NCI-H446 (cell line): Measurements from ENCODE around the gene TLX1.

Source experiments
- DNase-seq, 2 experiments: peaks; one replicate each; lab custom pipeline; 2025; lab: John Stamatoyannopoulos, UW

The TLX1 gene

GRCh38 chr10:101130984-101131961 lies at the start of gene TLX1:
TSS of gene TLX1 (plus strand) at chr10:101131300. CDS start at chr10:101131542, 242 bp downstream.
- DNase-seq = no peak

- DNase-seq = no peak
Measured at GRCh38 chr10:101085846-101086245, 45.3 kb upstream of the TLX1 start.

GRCh38 chr10:101087376-101087775 lies 43.7 kb upstream of the TLX1 start:
- no peak for DNase-seq

- no peak for DNase-seq
Measured at GRCh38 chr10:101087965-101088364, 43.1 kb upstream of the TLX1 start.

GRCh38 chr10:101089520-101090299 lies 41.4 kb upstream of the TLX1 start:
- no peak for DNase-seq

- DNase-seq = no peak
Measured at GRCh38 chr10:101090597-101090996, 40.5 kb upstream of the TLX1 start.

GRCh38 chr10:101091546-101092290 lies 39.4 kb upstream of the TLX1 start:
- DNase-seq = peak in 1 of 2 experiments; percentile 15

GRCh38 chr10:101092881-101093354 lies 38.2 kb upstream of the TLX1 start:
- no peak for DNase-seq

GRCh38 chr10:101094121-101094879 lies 36.8 kb upstream of the TLX1 start:
- DNase-seq = no peak

GRCh38 chr10:101095004-101095403 lies 36.1 kb upstream of the TLX1 start:
- DNase-seq = no peak

- peak in 1 of 2 experiments; percentile 54 for DNase-seq
Measured at GRCh38 chr10:101095550-101096213, 35.4 kb upstream of the TLX1 start.

GRCh38 chr10:101096378-101096777 lies 34.7 kb upstream of the TLX1 start:
- no peak for DNase-seq

- no peak for DNase-seq
Measured at GRCh38 chr10:101097881-101098280, 33.2 kb upstream of the TLX1 start.

- DNase-seq = no peak
Measured at GRCh38 chr10:101099901-101100300, 31.2 kb upstream of the TLX1 start.

- DNase-seq = no peak
Measured at GRCh38 chr10:101101372-101101881, 29.7 kb upstream of the TLX1 start.

- no peak for DNase-seq
Measured at GRCh38 chr10:101103430-101103829, 27.7 kb upstream of the TLX1 start.

GRCh38 chr10:101106351-101106750 lies 24.7 kb upstream of the TLX1 start:
- no peak for DNase-seq

- no peak for DNase-seq
Measured at GRCh38 chr10:101107771-101108170, 23.3 kb upstream of the TLX1 start.

- no peak for DNase-seq
Measured at GRCh38 chr10:101110856-101111523, 20.1 kb upstream of the TLX1 start.

GRCh38 chr10:101111547-101111946 lies 19.6 kb upstream of the TLX1 start:
- DNase-seq = no peak
